Measurements from ENCODE around the gene SLC27A1. TPM values are rescaled to one million over a fixed set of nuclear protein-coding genes. Genes with fewer than 3 reads are reported as not detected.

The SLC27A1 gene
- total RNA-seq, 6 experiments from 2014 or later, result 11.5 to 14.9 (median 13.6) TPM

Other genes starting within 250 kb of the SLC27A1 start
- gene OCEL1, start 244.3 kb upstream of the SLC27A1 start, total RNA-seq (2021; fragmentation: NEBNext Ultra II Directional; extraction: Animal tissue kit (Norgen Biotek cat#: 25700)), result 10 to 100 TPM; 13.0 to 20.3 (median 17.4) TPM
- gene NR2F6, start 224.6 kb upstream of the SLC27A1 start, total RNA-seq (2021; fragmentation: NEBNext Ultra II Directional; extraction: Animal tissue kit (Norgen Biotek cat#: 25700)), result 10 to 100 TPM; 46.1 to 61.9 (median 49.3) TPM
- gene USHBP1, start 205.8 kb upstream of the SLC27A1 start, total RNA-seq (2021; fragmentation: NEBNext Ultra II Directional; extraction: Animal tissue kit (Norgen Biotek cat#: 25700)), result not detected
- gene BABAM1, start 203.1 kb upstream of the SLC27A1 start, total RNA-seq (2021; fragmentation: NEBNext Ultra II Directional; extraction: Animal tissue kit (Norgen Biotek cat#: 25700)), result 100 to 1,000 TPM; 105 to 128 (median 120) TPM
- gene ANKLE1, start 188.6 kb upstream of the SLC27A1 start, total RNA-seq (2021; fragmentation: NEBNext Ultra II Directional; extraction: Animal tissue kit (Norgen Biotek cat#: 25700)), result under 1 TPM; 0.28 to 0.57 (median 0.43) TPM
- gene ABHD8, start 167.1 kb upstream of the SLC27A1 start, total RNA-seq (2021; fragmentation: NEBNext Ultra II Directional; extraction: Animal tissue kit (Norgen Biotek cat#: 25700)), result 1 to 10 TPM; 6.7 to 9.9 (median 8.9) TPM
- gene MRPL34, start 164.7 kb upstream of the SLC27A1 start, total RNA-seq (2021; fragmentation: NEBNext Ultra II Directional; extraction: Animal tissue kit (Norgen Biotek cat#: 25700)), result 10 to 100 TPM; 43.1 to 56.7 (median 50.4) TPM
- 10 to 100 TPM; 77.1 to 92.5 (median 83.4) TPM for gene DDA1, start 161.0 kb upstream of the SLC27A1 start, total RNA-seq (2021; fragmentation: NEBNext Ultra II Directional; extraction: Animal tissue kit (Norgen Biotek cat#: 25700))
- 1 to 10 TPM; 4.4 to 6.0 (median 5.0) TPM for gene ANO8, start 135.7 kb upstream of the SLC27A1 start, total RNA-seq (2021; fragmentation: NEBNext Ultra II Directional; extraction: Animal tissue kit (Norgen Biotek cat#: 25700))
- gene GTPBP3, start 133.0 kb upstream of the SLC27A1 start, total RNA-seq (2021; fragmentation: NEBNext Ultra II Directional; extraction: Animal tissue kit (Norgen Biotek cat#: 25700)), result 10 to 100 TPM in 5 of 6 experiments, 1 to 10 TPM in 1; 9.2 to 14.7 (median 13.0) TPM
- gene PLVAP, start 93.2 kb upstream of the SLC27A1 start, total RNA-seq (2021; fragmentation: NEBNext Ultra II Directional; extraction: Animal tissue kit (Norgen Biotek cat#: 25700)), result not detected
- gene CCDC194, start 76.3 kb upstream of the SLC27A1 start, total RNA-seq (2021; fragmentation: NEBNext Ultra II Directional; extraction: Animal tissue kit (Norgen Biotek cat#: 25700)), result not detected
- under 1 TPM in 3 of 6 experiments, not detected in 3; 0.21 to 0.59 (median 0.34) TPM for gene BST2, start 64.9 kb upstream of the SLC27A1 start, total RNA-seq (2021; fragmentation: NEBNext Ultra II Directional; extraction: Animal tissue kit (Norgen Biotek cat#: 25700))
- 10 to 100 TPM; 45.2 to 49.2 (median 47.2) TPM for gene MVB12A, start 50.5 kb upstream of the SLC27A1 start, total RNA-seq (2021; fragmentation: NEBNext Ultra II Directional; extraction: Animal tissue kit (Norgen Biotek cat#: 25700))
- gene TMEM221, start 21.9 kb upstream of the SLC27A1 start, total RNA-seq (2021; fragmentation: NEBNext Ultra II Directional; extraction: Animal tissue kit (Norgen Biotek cat#: 25700)), result not detected
- gene NXNL1, start 9.6 kb upstream of the SLC27A1 start, total RNA-seq (2021; fragmentation: NEBNext Ultra II Directional; extraction: Animal tissue kit (Norgen Biotek cat#: 25700)), result not detected
- 100 to 1,000 TPM in 1 of 6 experiments, 10 to 100 TPM in 5; 90.6 to 101 (median 95.2) TPM for gene PGLS, start 41.1 kb downstream of the SLC27A1 start, total RNA-seq (2021; fragmentation: NEBNext Ultra II Directional; extraction: Animal tissue kit (Norgen Biotek cat#: 25700))
- gene COLGALT1, start 85.1 kb downstream of the SLC27A1 start, total RNA-seq (2021; fragmentation: NEBNext Ultra II Directional; extraction: Animal tissue kit (Norgen Biotek cat#: 25700)), result 100 to 1,000 TPM; 102 to 115 (median 106) TPM
- gene UNC13A, start 217.8 kb downstream of the SLC27A1 start, total RNA-seq (2021; fragmentation: NEBNext Ultra II Directional; extraction: Animal tissue kit (Norgen Biotek cat#: 25700)), result under 1 TPM; 0.07 to 0.71 (median 0.21) TPM
- 10 to 100 TPM; 56.0 to 77.9 (median 68.2) TPM for gene MAP1S, start 249.0 kb downstream of the SLC27A1 start, total RNA-seq (2021; fragmentation: NEBNext Ultra II Directional; extraction: Animal tissue kit (Norgen Biotek cat#: 25700))

Data from HFFc6 (cell line).